GM23338 (cell line): ENCODE results near the gene WNT11. TPM values are rescaled to one million over a fixed set of nuclear protein-coding genes. Genes with fewer than 3 reads are reported as not detected.
A peak's percentile ranks its signal among the peaks of the same experiment; 100 is the strongest.

Source experiments
- ATAC-seq: fragments of 200-7000 bp; cut with Tn5 transposase; 3 replicates; pipeline ENCODE4 v1.9.1; 2020
- DNase-seq: peaks from one replicate; pipeline ENCODE4 v3.0.0-alpha.2; 2015; ENCODE audit warnings: low spot score
- H2AFZ ChIP-seq: fragments of 200-600 bp; sonication (generic); 2 replicates; pipeline ENCODE4 v1.8.0; 2016; ENCODE audit warnings: antibody characterized with exemption, mild to moderate bottlenecking, moderate library complexity
- H3F3A ChIP-seq: fragments of 200-600 bp; sonication (generic); replicated peaks from 2 replicates; pipeline ENCODE4 v1.8.0; 2017; ENCODE audit warnings: antibody characterized with exemption, mixed run types, low read depth
- H3K27ac ChIP-seq: fragments of 200-600 bp; sonication (generic); 2 replicates; pipeline ENCODE4 v1.6.1; 2016; ENCODE audit warnings: low read depth
- H3K27me3 ChIP-seq: fragments of 200-600 bp; sonication (generic); 2 replicates; pipeline ENCODE4 v1.8.0; 2016; ENCODE audit warnings: mild to moderate bottlenecking, mixed run types, moderate library complexity; ENCODE audit not compliant: insufficient read depth
- H3K36me3 ChIP-seq: fragments of 200-600 bp; sonication (generic); 2 replicates; pipeline ENCODE4 v1.8.0; 2016; ENCODE audit warnings: mild to moderate bottlenecking; ENCODE audit not compliant: insufficient read depth
- H3K4me1 ChIP-seq: fragments of 200-600 bp; sonication (generic); 2 replicates; pipeline ENCODE4 v1.8.0; 2016; ENCODE audit warnings: mild to moderate bottlenecking, moderate library complexity; ENCODE audit not compliant: insufficient read depth
- H3K4me2 ChIP-seq: fragments of 200-600 bp; sonication (generic); 2 replicates; pipeline ENCODE4 v1.7.1; 2017; ENCODE audit warnings: mixed run types
- H3K4me3 ChIP-seq: fragments of 200-600 bp; sonication (generic); 2 replicates; pipeline ENCODE4 v1.6.1; 2016; ENCODE audit warnings: mixed run types
- H3K79me2 ChIP-seq: fragments of 200-600 bp; sonication (generic); replicated peaks from 2 replicates; pipeline ENCODE4 v1.8.0; 2017; ENCODE audit warnings: mild to moderate bottlenecking; ENCODE audit not compliant: insufficient read depth
- H3K9me2 ChIP-seq: fragments of 200-600 bp; sonication (generic); 2 replicates; pipeline ENCODE4 v1.8.0; 2017; ENCODE audit not compliant: insufficient read depth
- H4K20me1 ChIP-seq: fragments of 200-600 bp; sonication (generic); replicated peaks from 2 replicates; pipeline ENCODE4 v1.8.0; 2017; ENCODE audit warnings: mild to moderate bottlenecking; ENCODE audit not compliant: insufficient read depth
- H3K27ac Mint-ChIP-seq: 2 replicates; pipeline ENCODE4 v1.8.0; 2020; ENCODE audit warnings: inconsistent platforms, mild to moderate bottlenecking, moderate library complexity, mixed read lengths
- H3K27me3 Mint-ChIP-seq: 3 replicates; pipeline ENCODE4 v1.8.0; 2022; ENCODE audit warnings: low read depth, mild to moderate bottlenecking, moderate library complexity, mixed read lengths, inconsistent platforms; ENCODE audit not compliant: insufficient read depth, poor library complexity
- H3K36me3 Mint-ChIP-seq: 3 replicates; pipeline ENCODE4 v1.8.0; 2021; ENCODE audit warnings: low read depth, mild to moderate bottlenecking, inconsistent platforms, moderate library complexity, mixed read lengths
- H3K4me1 Mint-ChIP-seq: 3 replicates; pipeline ENCODE4 v1.8.0; 2020; ENCODE audit warnings: mild to moderate bottlenecking, inconsistent platforms, mixed read lengths
- H3K4me3 Mint-ChIP-seq: 3 replicates; pipeline ENCODE4 v1.8.0; 2021; ENCODE audit warnings: moderate library complexity, mild to moderate bottlenecking, inconsistent platforms, mixed read lengths
- H3K9me3 Mint-ChIP-seq: 3 replicates; pipeline ENCODE4 v1.8.0; 2020; ENCODE audit warnings: moderate library complexity, mild to moderate bottlenecking, inconsistent platforms, mixed read lengths
- CREB1 ChIP-seq: fragments of 250-450 bp; sonication (Bioruptor Pico); IDR thresholded peaks from 2 replicates; pipeline ENCODE4 v1.5.0; 2020; ENCODE audit warnings: low read depth, mild to moderate bottlenecking, moderate library complexity
- CTCF ChIP-seq, 2 experiments: fragments of 200-600 bp in 1 of 2; sonication (generic) in 1 of 2; conservative IDR thresholded peaks; 2 replicates each; pipeline versions ENCODE4 v1.5.1 to v1.6.1; 2016 to 2017; ENCODE audit warnings: antibody characterized with exemption in 2 of 2, low read depth in 2 of 2, mild to moderate bottlenecking in 2 of 2, moderate library complexity in 1 of 2
- EZH2 ChIP-seq: fragments of 200-600 bp; sonication (generic); IDR thresholded peaks from one replicate; pipeline ENCODE4 v1.8.0; 2017; ENCODE audit warnings: antibody characterized with exemption, mild to moderate bottlenecking, low read depth; ENCODE audit not compliant: unreplicated experiment
- JUNB ChIP-seq: IDR thresholded peaks from one replicate; pipeline ENCODE4 v1.6.1; 2016; ENCODE audit warnings: antibody characterized with exemption; ENCODE audit not compliant: unreplicated experiment
- NANOG ChIP-seq: IDR thresholded peaks from 2 replicates; pipeline ENCODE4 v1.6.1; 2016; ENCODE audit warnings: antibody characterized with exemption, borderline replicate concordance
- POLR2AphosphoS5 ChIP-seq: IDR thresholded peaks from 2 replicates; pipeline ENCODE4 v1.6.1; 2016; ENCODE audit warnings: antibody characterized with exemption, low read depth
- STAT1 ChIP-seq: IDR thresholded peaks from one replicate; pipeline ENCODE4 v1.6.1; 2016; ENCODE audit warnings: antibody characterized with exemption; ENCODE audit not compliant: unreplicated experiment
- ZNF114 ChIP-seq: fragments of 250-450 bp; sonication (Bioruptor Pico); IDR thresholded peaks from 2 replicates; pipeline ENCODE4 v1.5.0; 2020; ENCODE audit warnings: mild to moderate bottlenecking, moderate library complexity
- ZNF331 ChIP-seq: fragments of 250-450 bp; sonication (Bioruptor Pico); IDR thresholded peaks from 2 replicates; pipeline ENCODE4 v1.5.0; 2020; ENCODE audit warnings: low read depth, mild to moderate bottlenecking, moderate library complexity
- ZNF462 ChIP-seq: fragments of 250-450 bp; sonication (Bioruptor Pico); IDR thresholded peaks from 2 replicates; pipeline ENCODE4 v1.5.0; 2020; ENCODE audit warnings: mild to moderate bottlenecking, moderate library complexity
- polyA plus RNA-seq: library from polyadenylated mRNA; unstranded; fragments of >200 nt; fragmentation: Nextera tagmentation; extraction: Ambion mirVana; gene quantifications from 2 replicates; pipeline ENCODE4 v1.2.1, GENCODE V29; 2016
- total RNA-seq: library from RNA; depleted of rRNA; stranded (reverse); fragments of >200 nt; shearing (Covaris generic); gene quantifications from 2 replicates; pipeline ENCODE4 v1.2.3, GENCODE V29; 2014

WNT11 gene
- total and polyA plus RNA-seq, 2 experiments from 2014 or later, result 0.44 to 0.56 TPM

- no peak for TF ChIP-seq STAT1
- TF ChIP-seq JUNB, result no peak
- Mint-ChIP-seq H3K27me3 (peaks cover 28% of the 10 kb centered on the region), H3K36me3 (no peaks in the 10 kb centered on the region; the same call in 2 of the 3 replicates), H3K4me3 (peak overlapping the region; percentile 67), H3K9me3 (no peaks in the 10 kb centered on the region), H3K4me1 (peaks cover 14% of the 10 kb centered on the region), H3K27ac (peak overlapping the region; percentile 66; the same call in 1 of the 2 replicates)
- H2AFZ ChIP-seq, result peak overlapping the region; percentile 99
- no peaks in the 10 kb centered on the region for H3K9me2 ChIP-seq
- H3K4me2 ChIP-seq, result peak overlapping the region; percentile 86; the same call in 1 of the 2 replicates
- no peaks in the 10 kb centered on the region for H4K20me1 ChIP-seq
- H3K27me3 ChIP-seq, result peaks cover 13% of the 10 kb centered on the region; the same call in 1 of the 2 replicates
- no peak overlapping the region for H3K27ac ChIP-seq
- H3K4me3 ChIP-seq, result peak overlapping the region; percentile 64; the same call in 1 of the 2 replicates
- peaks cover 10% of the 10 kb centered on the region for H3K4me1 ChIP-seq
- no peaks in the 10 kb centered on the region for H3F3A ChIP-seq
- H3K36me3 ChIP-seq, result no peaks in the 10 kb centered on the region
- H3K79me2 ChIP-seq, result no peaks in the 10 kb centered on the region
- DNase-seq, result no peak
- peak; percentile 17 for ATAC-seq
Measured at GRCh38 chr11:76151556-76152085, 54.7 kb downstream of the WNT11 start.

- Histone ChIP-seq H3K4me1 (peaks cover 10% of the 10 kb centered on the region), H2AFZ (no peak overlapping the region), H3K27ac (no peak overlapping the region), H3K4me3 (no peak overlapping the region), H3K36me3 (no peaks in the 10 kb centered on the region), H3K4me2 (no peak overlapping the region), H3K79me2 (no peaks in the 10 kb centered on the region), H3K27me3 (peaks cover 13% of the 10 kb centered on the region; the same call in 1 of the 2 replicates), H3K9me2 (no peaks in the 10 kb centered on the region), H4K20me1 (no peaks in the 10 kb centered on the region), H3F3A (no peaks in the 10 kb centered on the region)
- no peak overlapping the region for H3K4me3 Mint-ChIP-seq
- no peak overlapping the region for H3K27ac Mint-ChIP-seq
- DNase-seq (no peak), ATAC-seq (no peak)
- peaks cover 27% of the 10 kb centered on the region for H3K27me3 Mint-ChIP-seq
- H3K9me3 Mint-ChIP-seq, result no peaks in the 10 kb centered on the region
- peaks cover 14% of the 10 kb centered on the region for H3K4me1 Mint-ChIP-seq
- H3K36me3 Mint-ChIP-seq, result no peaks in the 10 kb centered on the region; the same call in 2 of the 3 replicates
- TF ChIP-seq JUNB (no peak), STAT1 (no peak), CTCF (conservative IDR thresholded peaks at IDR 0.05; ENCODE audit: low read depth in 2 of 2) (no peak), EZH2 (no peak), NANOG (no peak), ZNF114 (CRISPR knock-in tag) (no peak), ZNF331 (CRISPR knock-in tag) (no peak), CREB1 (CRISPR knock-in tag) (no peak), POLR2AphosphoS5 (no peak), ZNF462 (no peak)
Measured at GRCh38 chr11:76150141-76150540, 56.2 kb downstream of the WNT11 start.
